Spleen (tissue), 7 donors: ENCODE results near the gene TAS1R3.
"Not testable (repeated sequence)": the region's sequence is repeated elsewhere in the genome, so short reads cannot be mapped to it uniquely, and the experiment has no call there.

Experiments
- POLR2AphosphoS5 ChIP-seq, 3 donors: sonication (generic); formaldehyde crosslinking; IDR thresholded peaks; one replicate each; pipeline ENCODE4 v1.5.1; 2017; ENCODE audit warnings: antibody characterized with exemption in 3 of 3
- TF ChIP-seq, protein P1 (sequence below), 11 experiments: fragments of 200-600 bp in 7 of 11; fragments of 450-650 bp in 4 of 11; sonication (generic) in 4 of 11; IDR thresholded peaks in 8 of 11; conservative IDR thresholded peaks in 3 of 11; 1 replicate in 7 of 11; 2 replicates in 4 of 11; pipeline versions ENCODE4 v1.4.0 to v1.8.0; 2016 to 2021; ENCODE audit warnings: antibody characterized with exemption in 11 of 11, inconsistent platforms in 4 of 11, mild to moderate bottlenecking in 1 of 11
- donor health status: DM: no; HTN: no; CAD: no; lungs with moderate emphysema.
- donor health status: DM: no; HTN: no; CAD: no.
- donor health status: DM: no; HTN: no; CAD: no.

DNA sequence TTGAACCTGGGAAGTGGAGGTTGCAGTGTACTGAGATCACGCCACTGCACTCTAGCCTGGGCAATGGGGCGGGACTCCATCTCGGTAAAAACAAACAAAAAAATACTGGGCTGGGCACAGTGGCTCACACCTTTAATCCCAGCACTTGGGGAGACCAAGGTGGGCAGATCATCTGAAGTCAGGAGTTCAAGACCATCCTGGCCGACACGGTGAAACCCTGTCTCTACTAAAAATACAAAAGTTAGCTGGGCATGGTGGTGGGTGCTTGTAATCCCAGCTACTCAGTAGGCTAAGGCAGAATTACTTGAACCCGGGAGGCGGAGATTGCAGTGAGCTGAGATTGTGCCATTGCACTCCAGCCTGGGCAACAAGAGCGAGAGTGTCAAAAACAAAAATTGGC lies 14.9 kb upstream of the TAS1R3 start:
- TF ChIP-seq, protein P1, sequence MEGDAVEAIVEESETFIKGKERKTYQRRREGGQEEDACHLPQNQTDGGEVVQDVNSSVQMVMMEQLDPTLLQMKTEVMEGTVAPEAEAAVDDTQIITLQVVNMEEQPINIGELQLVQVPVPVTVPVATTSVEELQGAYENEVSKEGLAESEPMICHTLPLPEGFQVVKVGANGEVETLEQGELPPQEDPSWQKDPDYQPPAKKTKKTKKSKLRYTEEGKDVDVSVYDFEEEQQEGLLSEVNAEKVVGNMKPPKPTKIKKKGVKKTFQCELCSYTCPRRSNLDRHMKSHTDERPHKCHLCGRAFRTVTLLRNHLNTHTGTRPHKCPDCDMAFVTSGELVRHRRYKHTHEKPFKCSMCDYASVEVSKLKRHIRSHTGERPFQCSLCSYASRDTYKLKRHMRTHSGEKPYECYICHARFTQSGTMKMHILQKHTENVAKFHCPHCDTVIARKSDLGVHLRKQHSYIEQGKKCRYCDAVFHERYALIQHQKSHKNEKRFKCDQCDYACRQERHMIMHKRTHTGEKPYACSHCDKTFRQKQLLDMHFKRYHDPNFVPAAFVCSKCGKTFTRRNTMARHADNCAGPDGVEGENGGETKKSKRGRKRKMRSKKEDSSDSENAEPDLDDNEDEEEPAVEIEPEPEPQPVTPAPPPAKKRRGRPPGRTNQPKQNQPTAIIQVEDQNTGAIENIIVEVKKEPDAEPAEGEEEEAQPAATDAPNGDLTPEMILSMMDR (IDR thresholded peaks at IDR 0.05 in 8 of 11, conservative IDR thresholded peaks at IDR 0.05 in 3 of 11): not testable (repeated sequence)
- TF ChIP-seq POLR2AphosphoS5 (IDR thresholded peaks at IDR 0.05): not testable (repeated sequence)
